NCI-H748 (cell line): ENCODE measurements around the gene MYLK.
A peak's percentile ranks its signal among the peaks of the same experiment; 100 is the strongest.

Source experiments
- DNase-seq: peaks from one replicate; lab custom pipeline; 2025; ENCODE audit not compliant: unreplicated experiment; lab: John Stamatoyannopoulos, UW

MYLK gene

GRCh38 chr3:123831420-123831819 is 52.7 kb downstream of the MYLK start:
- DNase-seq, result no peak

- no peak for DNase-seq
Observed at GRCh38 chr3:123821920-123822319, 62.2 kb downstream of the MYLK start.

- no peak for DNase-seq
Observed at GRCh38 chr3:123819949-123820348, 64.2 kb downstream of the MYLK start.

GRCh38 chr3:123818921-123819429 is 65.2 kb downstream of the MYLK start:
- no peak for DNase-seq

GRCh38 chr3:123818324-123818920 is 65.7 kb downstream of the MYLK start:
- no peak for DNase-seq

GRCh38 chr3:123817413-123817812 is 66.7 kb downstream of the MYLK start:
- DNase-seq, result no peak

GRCh38 chr3:123816673-123817207 is 67.4 kb downstream of the MYLK start:
- DNase-seq, result no peak

- no peak for DNase-seq
Observed at GRCh38 chr3:123815981-123816380, 68.2 kb downstream of the MYLK start.

- DNase-seq, result no peak
Observed at GRCh38 chr3:123813876-123814275, 70.3 kb downstream of the MYLK start.

GRCh38 chr3:123809597-123809996 is 74.5 kb downstream of the MYLK start:
- no peak for DNase-seq

GRCh38 chr3:123808812-123809211 is 75.3 kb downstream of the MYLK start:
- no peak for DNase-seq

GRCh38 chr3:123807820-123808219 is 76.3 kb downstream of the MYLK start:
- DNase-seq, result peak; percentile 42

- no peak for DNase-seq
Observed at GRCh38 chr3:123805504-123805903, 78.6 kb downstream of the MYLK start.

- DNase-seq, result no peak
Observed at GRCh38 chr3:123805101-123805500, 79.0 kb downstream of the MYLK start.

GRCh38 chr3:123804676-123805075 is 79.5 kb downstream of the MYLK start:
- DNase-seq, result no peak

- DNase-seq, result no peak
Observed at GRCh38 chr3:123803521-123803920, 80.6 kb downstream of the MYLK start.

- DNase-seq, result no peak
Observed at GRCh38 chr3:123802007-123802625, 82.0 kb downstream of the MYLK start.

- DNase-seq, result no peak
Observed at GRCh38 chr3:123801474-123801873, 82.7 kb downstream of the MYLK start.

GRCh38 chr3:123800362-123800682 is 83.8 kb downstream of the MYLK start:
- no peak for DNase-seq

- DNase-seq, result no peak
Observed at GRCh38 chr3:123799544-123800361, 84.4 kb downstream of the MYLK start.

GRCh38 chr3:123798550-123798949 is 85.6 kb downstream of the MYLK start:
- no peak for DNase-seq
